Activated T-helper 2 cell treated with anti-CD3 and anti-CD28 coated beads, Interferon-gamma antibody, Interleukin-2, Interleukin-4, amounts not matched to agents 10 μg/mL and 5 μg/mL and 100 μg/mL, durations not matched to agents 14 hours and 24 hours and 36 hours (primary cell): ENCODE results near the gene NODAL. TPM values are rescaled to one million over a fixed set of nuclear protein-coding genes. Genes with fewer than 3 reads are reported as not detected.

Source experiments
- DNase-seq: peaks from one replicate; pipeline ENCODE4 v3.0.0; 2021; ENCODE audit warnings: low spot score
- H3K27ac Mint-ChIP-seq: one replicate; pipeline ENCODE4 v1.8.0; 2021; ENCODE audit warnings: mixed read lengths
- H3K27me3 Mint-ChIP-seq: one replicate; pipeline ENCODE4 v1.8.0; 2021; ENCODE audit warnings: low read depth, mixed read lengths
- H3K36me3 Mint-ChIP-seq: one replicate; pipeline ENCODE4 v1.8.0; 2021; ENCODE audit warnings: low read depth, mixed read lengths
- H3K4me1 Mint-ChIP-seq: one replicate; pipeline ENCODE4 v1.8.0; 2021; ENCODE audit warnings: low read depth, mixed read lengths
- H3K4me3 Mint-ChIP-seq: one replicate; pipeline ENCODE4 v1.8.0; 2021; ENCODE audit warnings: low read depth, mild to moderate bottlenecking, moderate library complexity, mixed read lengths
- H3K9me3 Mint-ChIP-seq: one replicate; pipeline ENCODE4 v1.8.0; 2021; ENCODE audit warnings: mixed read lengths
- intact Hi-C: fragments of 100-400 bp; cut with micrococcal nuclease; formaldehyde crosslinking; loops from one replicate; pipeline ENCODE4 v1.15.1; 2023
- total RNA-seq: library from RNA; stranded (reverse); gene quantifications from 2 replicates; pipeline ENCODE4 v1.2.3, GENCODE V29; 2022

NODAL gene
- total RNA-seq, 1 donor from 2014 or later = not detected

DNA sequence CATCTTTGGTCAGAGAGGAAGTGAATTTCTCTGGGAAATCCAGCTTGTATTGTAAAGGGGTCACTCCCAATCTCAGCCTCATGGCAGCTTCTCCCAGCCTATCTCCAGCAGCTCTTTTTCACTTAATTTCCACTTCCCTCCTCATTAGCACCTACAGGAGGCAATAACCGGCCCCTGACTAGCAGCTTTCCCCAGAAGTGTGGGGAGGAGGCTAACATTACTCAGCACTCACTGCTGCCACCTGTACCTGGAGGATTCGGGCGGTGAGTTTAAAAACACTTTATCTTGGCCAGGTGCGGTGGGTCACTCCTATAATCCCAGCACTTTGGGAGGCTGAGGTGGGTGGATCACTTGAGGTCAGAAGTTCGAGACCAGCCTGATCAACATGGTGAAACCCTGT lies 3.8 kb downstream of the NODAL start:
- H3K4me3 Mint-ChIP-seq = no peak overlapping the region
- H3K4me1 Mint-ChIP-seq = peaks cover 7% of the 10 kb centered on the region

DNA sequence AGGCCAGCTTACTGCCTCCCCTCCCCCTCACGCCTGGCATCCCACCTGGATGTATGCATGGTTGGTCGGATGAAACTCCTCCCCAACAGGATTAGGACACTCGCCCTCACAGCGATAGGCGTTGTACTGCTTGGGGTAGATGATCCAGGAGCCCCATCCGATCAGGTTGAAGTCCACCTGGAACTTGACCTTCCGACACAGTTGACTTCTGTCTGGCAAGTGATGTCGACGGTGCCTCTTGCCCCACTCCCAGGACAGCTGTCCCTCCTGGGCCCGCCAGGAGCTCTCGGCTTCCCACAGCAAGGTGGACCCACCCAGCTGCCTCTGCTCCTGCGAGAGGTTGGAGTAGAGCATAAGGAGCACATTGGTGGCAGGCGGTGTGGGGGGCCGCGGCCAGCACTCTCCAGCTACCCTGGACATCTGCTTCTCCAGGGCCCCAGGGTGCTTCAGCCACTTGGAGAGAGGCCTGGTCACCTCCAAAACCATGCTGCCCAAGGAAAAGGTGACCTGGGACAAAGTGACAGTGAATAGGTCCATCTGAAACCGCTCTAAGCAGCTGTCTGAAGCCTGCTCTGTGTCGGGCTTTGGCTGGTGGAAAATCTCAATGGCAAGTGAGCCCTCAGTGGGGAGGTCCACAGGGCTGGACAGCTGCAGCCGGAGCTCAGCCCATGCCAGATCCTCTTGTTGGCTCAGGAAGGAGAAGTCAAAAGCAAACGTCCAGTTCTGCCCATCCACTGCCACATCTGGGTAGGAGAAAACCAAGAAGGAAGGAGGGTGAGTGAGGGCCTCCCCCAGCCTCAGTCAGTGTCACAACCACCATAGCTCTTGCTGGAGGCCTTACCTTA lies 6.0 kb downstream of the NODAL start:
- Mint-ChIP-seq H3K4me3 (no peak overlapping the region), H3K27me3 (peaks cover 28% of the 10 kb centered on the region), H3K9me3 (no peaks in the 10 kb centered on the region), H3K27ac (no peak overlapping the region), H3K36me3 (peaks cover 4% of the 10 kb centered on the region), H3K4me1 (peaks cover 10% of the 10 kb centered on the region)
- no peak for DNase-seq
- intact Hi-C loops = no loop called here

More for the DNA sequence above, 3.8 kb downstream of the NODAL start:
- no peak for DNase-seq
- peaks cover 45% of the 10 kb centered on the region for H3K27me3 Mint-ChIP-seq
- no peaks in the 10 kb centered on the region for H3K36me3 Mint-ChIP-seq
- intact Hi-C loops = no loop called here
- no peak overlapping the region for H3K27ac Mint-ChIP-seq
- no peaks in the 10 kb centered on the region for H3K9me3 Mint-ChIP-seq

DNA sequence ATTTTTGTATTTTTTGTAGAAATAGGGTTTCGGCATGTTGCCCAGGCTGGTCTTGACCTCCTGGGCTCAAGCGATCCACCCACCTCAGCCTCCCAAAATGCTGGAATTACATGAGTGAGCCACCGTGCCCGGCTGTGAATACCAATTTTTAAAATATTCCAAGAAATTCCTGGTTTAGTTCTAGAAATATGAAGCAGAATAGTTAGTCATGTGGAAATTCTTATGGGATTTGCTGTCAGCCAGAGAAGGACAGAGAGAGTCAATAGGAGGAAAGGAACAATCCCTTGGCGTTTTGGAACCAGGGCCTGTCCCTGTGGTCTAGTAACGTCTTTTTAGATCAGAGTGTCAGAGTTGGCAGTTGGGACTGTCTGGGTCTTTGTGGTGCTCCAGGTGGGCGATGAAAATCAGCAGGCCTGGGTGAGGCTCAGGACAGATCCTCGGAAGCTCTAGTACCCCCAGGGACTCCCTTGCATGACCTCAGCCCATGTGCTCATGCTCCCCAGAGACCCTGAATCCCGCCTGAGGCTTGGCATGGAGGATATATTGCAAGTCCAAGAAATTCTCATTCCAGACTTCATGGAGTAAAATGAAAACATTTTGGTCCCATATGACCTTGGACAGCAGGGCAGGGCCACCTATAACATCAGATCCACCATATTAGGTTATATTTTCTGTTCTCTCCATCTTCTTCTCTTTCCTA lies 7.8 kb downstream of the NODAL start:
- peaks cover 10% of the 10 kb centered on the region for H3K36me3 Mint-ChIP-seq
- H3K27ac Mint-ChIP-seq = no peak overlapping the region
- peaks cover 10% of the 10 kb centered on the region for H3K4me1 Mint-ChIP-seq
- H3K9me3 Mint-ChIP-seq = no peaks in the 10 kb centered on the region
- intact Hi-C loops = no loop called here
- peaks cover 13% of the 10 kb centered on the region for H3K27me3 Mint-ChIP-seq
- DNase-seq = no peak
- H3K4me3 Mint-ChIP-seq = no peak overlapping the region

DNA sequence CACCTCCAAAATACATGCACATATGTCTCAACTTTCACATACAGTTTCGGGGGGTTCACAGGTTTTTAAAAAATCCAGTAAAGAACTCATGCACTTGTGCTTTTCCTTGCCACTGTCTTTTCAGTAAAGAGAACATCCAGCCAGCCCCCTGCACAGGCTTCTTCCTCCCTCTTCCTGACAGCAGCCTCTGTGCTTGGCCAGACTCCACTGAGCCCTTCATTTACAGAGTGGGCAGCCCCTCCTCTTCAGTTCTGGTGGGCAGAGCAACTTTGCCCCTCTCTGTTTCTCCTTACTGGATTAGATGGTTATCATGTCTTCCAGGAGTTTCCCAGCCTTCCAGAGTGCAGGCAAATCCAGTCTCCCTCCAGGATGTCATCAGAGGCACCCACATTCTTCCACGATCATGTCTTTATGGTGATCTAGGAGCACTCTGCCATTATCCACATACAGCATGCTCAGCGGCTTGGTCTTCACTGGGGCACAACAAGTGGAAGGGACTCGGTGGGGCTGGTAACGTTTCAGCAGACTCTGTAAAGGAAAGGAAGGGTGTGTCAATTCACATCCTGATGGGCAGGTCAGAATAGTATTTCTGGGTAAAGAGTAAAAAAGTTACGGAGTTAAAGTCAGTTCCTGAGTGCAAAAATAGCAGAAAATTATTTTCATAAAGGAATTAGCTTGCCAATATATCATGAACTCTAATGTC lies 8.8 kb downstream of the NODAL start:
- H3K36me3 Mint-ChIP-seq = peaks cover 16% of the 10 kb centered on the region
- peaks cover 4% of the 10 kb centered on the region for H3K27me3 Mint-ChIP-seq
- H3K4me1 Mint-ChIP-seq = peaks cover 10% of the 10 kb centered on the region
- no peaks in the 10 kb centered on the region for H3K9me3 Mint-ChIP-seq
- intact Hi-C loops = no loop called here
- DNase-seq = no peak
- H3K4me3 Mint-ChIP-seq = peak overlapping the region; percentile 35
- no peak overlapping the region for H3K27ac Mint-ChIP-seq

DNA sequence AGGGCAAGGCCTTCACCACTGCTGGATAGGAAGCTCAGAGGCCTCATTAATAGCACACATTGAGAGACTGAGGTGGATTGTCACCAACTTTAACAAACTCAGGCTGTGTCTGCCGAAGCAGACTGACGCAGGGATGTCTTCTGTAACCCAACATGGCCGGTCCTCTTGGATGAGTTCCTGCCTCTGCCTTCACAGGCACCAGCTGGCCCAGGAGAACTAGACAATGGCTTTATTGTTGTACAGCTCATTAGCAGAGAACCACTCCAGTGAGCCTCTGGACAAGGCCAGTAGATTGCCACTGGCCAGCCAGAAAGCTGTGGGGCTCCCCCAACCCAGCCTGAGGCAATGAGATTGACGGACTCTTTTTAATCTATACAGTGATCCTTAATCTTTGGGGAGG lies 9.4 kb downstream of the NODAL start:
- Mint-ChIP-seq H3K9me3 (no peaks in the 10 kb centered on the region), H3K27me3 (no peaks in the 10 kb centered on the region), H3K27ac (no peak overlapping the region), H3K4me1 (peaks cover 10% of the 10 kb centered on the region), H3K4me3 (no peak overlapping the region), H3K36me3 (peaks cover 17% of the 10 kb centered on the region)
- intact Hi-C loops = no loop called here
- DNase-seq = no peak

DNA sequence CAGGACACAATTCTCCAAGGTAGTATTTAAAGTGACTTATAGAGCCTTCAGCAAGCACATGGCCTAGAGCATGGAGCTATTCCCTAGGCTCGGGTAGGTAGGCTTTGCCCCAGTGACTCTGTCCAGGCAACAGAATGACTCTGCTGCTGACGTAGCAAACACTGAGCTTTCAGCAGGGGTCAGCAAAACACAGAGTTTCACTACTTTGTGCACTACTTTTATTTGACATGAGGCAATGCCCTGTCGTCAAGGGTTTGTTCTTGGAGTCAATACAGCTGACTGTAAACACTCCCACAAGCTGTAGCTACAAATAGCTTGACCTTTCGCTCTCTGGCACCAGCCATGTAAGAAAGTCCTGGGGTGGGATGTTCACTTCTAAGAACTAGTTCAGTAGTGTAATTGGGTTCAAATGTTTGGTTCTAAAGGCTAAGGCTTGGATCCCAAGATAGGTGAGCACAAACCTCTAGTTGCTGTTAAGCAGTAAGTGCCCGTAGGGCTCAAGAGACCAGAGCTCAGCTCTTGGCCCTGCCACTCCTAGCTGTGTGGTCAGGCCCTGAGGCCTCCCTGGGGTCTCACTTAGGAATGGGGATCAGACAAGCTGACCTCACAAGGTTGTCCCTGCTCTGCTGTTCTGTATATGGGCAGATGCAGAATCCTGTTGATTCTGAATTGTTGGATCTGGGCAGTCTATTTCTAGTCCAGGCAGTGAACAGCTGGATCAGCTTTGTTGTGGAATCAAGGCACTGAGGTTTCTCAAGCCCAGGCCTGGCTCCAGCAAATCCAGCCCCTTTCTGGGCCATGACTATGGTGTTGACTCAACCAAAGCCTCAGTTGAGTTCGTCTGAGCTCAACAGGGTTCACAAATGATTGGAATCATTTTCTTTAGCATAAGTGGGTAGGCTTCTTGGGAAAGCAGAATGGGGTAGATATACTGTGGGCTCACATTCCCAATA lies 10.7 kb downstream of the NODAL start:
- intact Hi-C loops = no loop called here
- Mint-ChIP-seq H3K9me3 (no peaks in the 10 kb centered on the region), H3K4me3 (no peak overlapping the region), H3K36me3 (peaks cover 23% of the 10 kb centered on the region), H3K4me1 (peaks cover 10% of the 10 kb centered on the region), H3K27ac (no peak overlapping the region), H3K27me3 (no peaks in the 10 kb centered on the region)
- no peak for DNase-seq

DNA sequence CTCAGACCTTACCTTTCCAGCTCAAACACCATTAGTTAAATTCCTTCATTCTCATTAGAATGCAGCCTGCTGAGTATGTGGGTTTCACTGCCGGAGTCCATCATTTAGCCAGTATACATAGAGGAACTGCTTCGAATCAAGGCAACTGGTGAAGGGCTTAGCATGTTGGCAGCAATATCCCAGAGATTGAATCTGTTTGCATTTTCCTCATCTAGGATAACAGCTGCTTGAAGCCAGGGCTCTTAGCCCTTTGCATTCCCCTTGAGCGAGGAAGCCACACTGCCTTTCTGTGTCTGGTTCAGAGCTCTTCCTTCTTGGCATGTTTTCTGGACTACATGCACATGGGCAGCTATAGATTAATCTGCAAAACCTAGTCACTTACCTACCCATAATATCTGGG lies 14.7 kb downstream of the NODAL start:
- DNase-seq = no peak
- no peak overlapping the region for H3K4me3 Mint-ChIP-seq
- H3K4me1 Mint-ChIP-seq = no peaks in the 10 kb centered on the region
- H3K36me3 Mint-ChIP-seq = peaks cover 57% of the 10 kb centered on the region
- no peaks in the 10 kb centered on the region for H3K9me3 Mint-ChIP-seq
- H3K27me3 Mint-ChIP-seq = no peaks in the 10 kb centered on the region
- intact Hi-C loops = no loop called here
- H3K27ac Mint-ChIP-seq = no peak overlapping the region

DNA sequence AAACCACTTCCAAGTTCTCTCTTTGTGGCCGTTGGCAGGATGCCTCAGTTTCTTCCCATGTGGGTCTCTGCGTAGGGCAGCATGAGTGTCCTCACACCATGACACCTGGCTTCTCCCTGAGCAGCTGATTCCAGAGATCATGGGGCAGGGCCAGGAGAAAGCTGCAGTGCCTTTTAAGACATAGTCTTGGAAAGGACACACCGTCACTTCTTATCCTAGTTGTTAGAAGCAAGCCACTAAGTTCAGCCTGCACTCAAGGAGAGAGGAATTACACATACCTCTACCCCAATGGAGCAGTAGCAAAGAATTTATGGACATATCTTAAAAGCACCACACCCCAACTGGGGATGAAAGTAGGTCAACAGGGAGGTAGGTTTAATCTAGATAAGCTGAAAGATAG lies 16.4 kb downstream of the NODAL start:
- Mint-ChIP-seq H3K4me3 (no peak overlapping the region), H3K27ac (no peak overlapping the region), H3K36me3 (peaks cover 64% of the 10 kb centered on the region), H3K4me1 (no peaks in the 10 kb centered on the region), H3K27me3 (no peaks in the 10 kb centered on the region), H3K9me3 (no peaks in the 10 kb centered on the region)
- no peak for DNase-seq
- intact Hi-C loops = no loop called here

DNA sequence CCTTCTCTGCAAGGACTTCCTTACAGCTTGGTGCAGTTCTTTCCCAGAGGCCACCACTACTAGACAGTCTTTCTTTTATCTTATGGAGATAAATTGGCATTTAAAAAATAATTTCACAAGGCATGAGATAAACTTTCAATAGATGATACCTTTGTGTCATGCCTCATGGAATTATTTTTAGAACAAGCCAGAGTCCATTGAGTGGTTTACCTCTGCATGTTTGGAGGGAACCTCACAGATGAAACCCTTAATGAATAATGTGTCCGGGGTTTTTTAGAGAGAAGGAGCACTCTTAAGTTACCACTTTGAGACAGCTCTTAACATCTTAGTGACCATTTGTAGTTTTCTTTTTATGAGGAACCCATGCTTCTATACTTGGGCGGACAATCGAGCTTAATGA lies 17.2 kb downstream of the NODAL start:
- no peak overlapping the region for H3K4me3 Mint-ChIP-seq
- no peak for DNase-seq
- H3K9me3 Mint-ChIP-seq = no peaks in the 10 kb centered on the region
- intact Hi-C loops = no loop called here
- H3K36me3 Mint-ChIP-seq = peaks cover 68% of the 10 kb centered on the region
- H3K4me1 Mint-ChIP-seq = no peaks in the 10 kb centered on the region
- no peak overlapping the region for H3K27ac Mint-ChIP-seq
- no peaks in the 10 kb centered on the region for H3K27me3 Mint-ChIP-seq

DNA sequence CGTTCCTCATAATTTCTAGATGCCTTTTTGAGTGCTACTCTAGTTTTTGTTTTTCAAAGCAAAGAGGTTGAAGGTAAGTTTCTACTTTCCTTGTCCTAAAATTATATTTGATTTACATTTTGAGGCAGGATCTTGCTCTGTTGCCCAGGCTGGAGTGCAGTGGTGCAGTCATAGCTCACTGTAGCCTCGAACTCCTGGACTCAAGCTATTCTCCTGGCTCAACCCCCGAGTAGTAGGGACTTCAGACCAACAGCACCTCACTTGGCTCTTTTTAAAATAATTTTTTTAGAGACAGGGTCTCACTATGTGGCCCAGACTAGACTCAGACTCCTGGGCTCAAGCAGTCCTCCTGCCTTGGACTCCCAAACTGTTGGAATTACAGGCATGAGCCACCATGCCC lies 22.8 kb downstream of the NODAL start:
- H3K36me3 Mint-ChIP-seq = peaks cover 50% of the 10 kb centered on the region
- peaks cover 28% of the 10 kb centered on the region for H3K4me1 Mint-ChIP-seq
- no peak for DNase-seq
- no peaks in the 10 kb centered on the region for H3K27me3 Mint-ChIP-seq
- H3K4me3 Mint-ChIP-seq = no peak overlapping the region
- no peak overlapping the region for H3K27ac Mint-ChIP-seq
- intact Hi-C loops = no loop called here
- H3K9me3 Mint-ChIP-seq = no peaks in the 10 kb centered on the region

DNA sequence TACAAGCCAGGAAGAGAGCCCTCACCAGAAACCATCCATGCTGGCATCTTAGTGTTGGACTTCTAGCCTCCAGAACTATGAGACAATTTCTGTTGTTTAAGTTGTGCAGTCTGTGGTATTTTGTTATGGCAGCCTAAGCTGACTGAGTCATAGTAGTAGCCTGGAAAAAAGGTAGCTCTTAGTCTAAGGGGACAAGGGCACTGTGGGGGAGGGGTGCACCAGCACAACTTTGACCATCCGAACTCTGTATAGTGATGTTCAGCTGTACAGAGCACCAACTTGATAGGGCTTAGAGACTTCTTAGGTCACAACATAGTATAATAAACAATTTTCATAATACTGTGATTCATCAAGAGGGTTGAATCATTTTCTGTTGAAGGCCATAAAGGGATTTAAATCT lies 23.3 kb downstream of the NODAL start:
- H3K4me3 Mint-ChIP-seq = no peak overlapping the region
- H3K27ac Mint-ChIP-seq = no peak overlapping the region
- H3K36me3 Mint-ChIP-seq = peaks cover 46% of the 10 kb centered on the region
- peaks cover 28% of the 10 kb centered on the region for H3K4me1 Mint-ChIP-seq
- H3K9me3 Mint-ChIP-seq = no peaks in the 10 kb centered on the region
- H3K27me3 Mint-ChIP-seq = no peaks in the 10 kb centered on the region
- intact Hi-C loops = no loop called here
- no peak for DNase-seq

DNA sequence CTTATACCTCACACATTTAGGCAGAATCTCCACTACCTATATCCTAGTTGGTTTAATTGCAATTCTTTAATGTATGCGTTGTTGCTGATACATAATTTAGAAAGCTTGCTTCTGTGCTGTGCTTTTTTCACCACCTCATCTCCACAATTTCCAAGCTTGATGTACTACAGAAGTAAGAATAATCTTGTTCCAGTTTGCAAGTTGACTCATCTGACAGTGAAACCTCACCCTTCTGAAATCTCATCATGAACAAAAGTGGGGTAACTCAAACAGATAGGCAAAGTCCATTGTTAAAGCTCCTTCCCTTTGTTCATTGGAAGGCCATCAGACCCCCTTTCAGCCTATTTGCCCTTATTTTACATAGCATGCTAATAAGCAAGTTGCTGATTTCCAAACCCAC lies 23.9 kb downstream of the NODAL start:
- intact Hi-C loops = loop anchor here (1.0 kb wide), 1 partner anchor 12 kb away; no protein-coding TSS in a partner anchor
- H3K27ac Mint-ChIP-seq = peak overlapping the region; percentile 5
- DNase-seq = no peak
- peaks cover 33% of the 10 kb centered on the region for H3K4me1 Mint-ChIP-seq
- H3K27me3 Mint-ChIP-seq = no peaks in the 10 kb centered on the region
- H3K4me3 Mint-ChIP-seq = no peak overlapping the region
- H3K36me3 Mint-ChIP-seq = peaks cover 42% of the 10 kb centered on the region
- no peaks in the 10 kb centered on the region for H3K9me3 Mint-ChIP-seq
